NCI-H146 (cell line): ENCODE measurements around the gene CCDC195.
"Not testable (repeated sequence)": the region's sequence is repeated elsewhere in the genome, so short reads cannot be mapped to it uniquely, and the experiment has no call there.

Experiments
- DNase-seq: peaks from one replicate; lab custom pipeline; 2025; lab: John Stamatoyannopoulos, UW

CCDC195 gene

GRCh38 chr2:224690868-224691267 is 25.3 kb downstream of the CCDC195 start:
- no peak for DNase-seq

DNA sequence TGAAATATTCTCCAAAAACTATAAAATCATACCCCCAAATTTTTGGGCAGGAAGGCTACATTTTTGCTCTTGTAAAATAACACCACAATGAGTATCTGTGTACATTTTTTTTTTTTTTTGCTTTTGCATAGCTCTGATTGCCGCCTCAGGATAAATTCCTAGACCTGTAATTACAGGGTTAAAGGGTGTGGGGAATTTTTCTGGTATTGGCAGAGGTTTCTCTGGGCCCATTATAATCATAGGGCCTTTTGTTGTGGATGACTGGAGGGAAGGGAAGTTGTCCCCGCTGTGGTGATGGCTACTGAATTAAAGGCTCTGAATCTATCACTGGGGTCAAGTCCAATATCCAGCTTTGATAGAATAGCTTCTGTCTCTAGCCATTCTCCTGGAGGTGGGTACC is 26.6 kb downstream of the CCDC195 start:
- peak; percentile 34 for DNase-seq

DNA sequence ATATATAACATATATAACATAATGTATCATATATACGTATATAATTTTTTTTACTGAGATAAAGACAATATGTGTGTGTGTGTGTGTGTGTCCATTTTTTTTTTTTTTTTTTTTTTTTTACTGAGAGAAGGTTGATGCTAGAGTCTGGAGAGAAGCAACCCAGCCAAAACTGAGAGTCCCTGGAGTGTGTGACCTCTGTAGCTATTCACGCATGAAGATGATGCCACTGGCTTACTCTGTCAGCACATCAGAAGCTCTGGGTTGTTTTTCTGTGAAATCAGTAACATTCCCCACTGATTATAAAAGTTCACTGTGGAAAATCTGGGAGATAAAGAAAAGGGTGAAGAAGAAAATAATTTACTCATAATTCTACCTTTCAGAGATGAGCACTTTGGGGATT is 27.2 kb downstream of the CCDC195 start:
- DNase-seq = no peak

- no peak for DNase-seq
Measured at GRCh38 chr2:224687156-224687555, 29.0 kb downstream of the CCDC195 start.

GRCh38 chr2:224685121-224685520 is 31.0 kb downstream of the CCDC195 start:
- no peak for DNase-seq

DNA sequence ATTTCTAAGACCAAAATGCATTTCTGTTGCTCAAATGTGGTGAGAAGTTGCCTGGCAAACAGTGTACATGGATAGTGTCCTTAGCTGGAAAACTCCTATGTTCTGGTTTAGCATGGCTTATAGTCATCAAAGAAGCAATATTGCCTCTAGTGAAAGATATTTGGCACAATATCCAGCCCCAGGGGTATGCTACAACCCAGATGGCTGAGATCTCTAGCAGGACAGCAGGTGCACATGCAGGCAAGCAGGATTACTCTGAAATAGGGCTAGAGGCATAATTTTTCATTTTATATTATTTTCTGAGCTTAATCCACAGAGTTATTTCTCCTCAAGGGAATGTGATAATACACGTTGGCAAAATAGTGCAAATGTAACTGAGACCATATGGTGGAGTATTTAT is 34.0 kb downstream of the CCDC195 start:
- DNase-seq = no peak

GRCh38 chr2:224671731-224672130 is 44.4 kb downstream of the CCDC195 start:
- peak; percentile 9 for DNase-seq

- no peak for DNase-seq
Measured at GRCh38 chr2:224670203-224670602, 46.0 kb downstream of the CCDC195 start.

GRCh38 chr2:224669449-224669848 is 46.7 kb downstream of the CCDC195 start:
- no peak for DNase-seq

DNA sequence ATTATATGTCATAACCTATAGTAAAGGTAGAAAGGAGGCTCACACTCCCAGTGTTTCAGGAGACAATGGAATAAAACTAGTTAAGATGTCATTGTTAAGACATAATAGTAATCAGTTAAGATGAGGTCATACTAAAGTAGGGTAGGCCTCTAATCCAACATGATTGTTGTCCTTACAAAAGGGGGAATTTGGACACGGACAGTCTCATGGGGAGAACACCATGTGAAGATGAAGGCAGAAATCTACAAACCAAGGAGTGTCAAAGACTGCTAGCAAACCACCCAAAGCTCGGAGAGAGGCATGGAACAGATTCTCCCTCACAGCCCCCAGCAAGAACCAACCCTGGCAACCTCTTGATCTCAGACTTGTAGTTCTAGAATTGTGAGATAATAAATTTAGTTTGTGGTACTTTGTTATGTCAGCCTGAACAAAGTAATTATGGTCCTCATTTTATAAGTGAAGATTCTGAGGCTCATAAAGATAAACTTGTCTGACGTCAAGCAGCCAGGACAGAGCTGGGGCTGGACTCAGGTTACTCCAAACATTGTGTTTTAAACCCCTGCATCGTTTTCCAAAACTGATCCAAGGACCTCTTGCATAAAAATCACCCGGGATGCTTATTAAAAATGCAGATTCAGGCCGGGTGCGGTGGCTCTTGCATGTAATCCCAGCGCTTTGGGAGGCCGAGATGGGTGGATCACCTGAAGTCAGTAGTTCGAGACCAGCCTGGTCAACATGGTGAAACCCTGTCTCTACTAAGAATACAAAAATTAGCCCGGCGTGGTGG is 47.8 kb downstream of the CCDC195 start:
- peak; percentile 7 for DNase-seq

- peak; percentile 58 for DNase-seq
Measured at GRCh38 chr2:224666951-224667553, 49.1 kb downstream of the CCDC195 start.

DNA sequence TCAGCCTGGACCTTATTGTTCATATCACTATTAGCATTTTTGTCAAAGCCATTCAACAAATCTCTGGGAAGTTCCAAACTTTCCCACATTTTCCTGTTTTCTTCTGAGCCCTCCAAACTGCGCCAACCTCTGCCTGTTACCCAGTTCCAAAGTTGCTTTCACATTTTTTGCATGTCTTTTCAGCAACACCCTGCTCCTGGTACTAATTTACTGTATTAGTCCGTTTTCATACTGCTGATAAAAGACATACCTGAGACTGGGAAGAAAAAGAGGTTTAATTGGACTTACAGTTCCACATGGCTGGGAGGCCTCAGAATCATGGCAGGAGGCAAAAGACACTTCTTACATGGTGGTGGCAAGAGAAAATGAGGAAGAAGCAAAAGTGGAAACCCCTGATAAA is 52.8 kb downstream of the CCDC195 start:
- not testable (repeated sequence) for DNase-seq

GRCh38 chr2:224661708-224662107 is 54.5 kb downstream of the CCDC195 start:
- DNase-seq = not testable (repeated sequence)

GRCh38 chr2:224659714-224660113 is 56.5 kb downstream of the CCDC195 start:
- DNase-seq = no peak

DNA sequence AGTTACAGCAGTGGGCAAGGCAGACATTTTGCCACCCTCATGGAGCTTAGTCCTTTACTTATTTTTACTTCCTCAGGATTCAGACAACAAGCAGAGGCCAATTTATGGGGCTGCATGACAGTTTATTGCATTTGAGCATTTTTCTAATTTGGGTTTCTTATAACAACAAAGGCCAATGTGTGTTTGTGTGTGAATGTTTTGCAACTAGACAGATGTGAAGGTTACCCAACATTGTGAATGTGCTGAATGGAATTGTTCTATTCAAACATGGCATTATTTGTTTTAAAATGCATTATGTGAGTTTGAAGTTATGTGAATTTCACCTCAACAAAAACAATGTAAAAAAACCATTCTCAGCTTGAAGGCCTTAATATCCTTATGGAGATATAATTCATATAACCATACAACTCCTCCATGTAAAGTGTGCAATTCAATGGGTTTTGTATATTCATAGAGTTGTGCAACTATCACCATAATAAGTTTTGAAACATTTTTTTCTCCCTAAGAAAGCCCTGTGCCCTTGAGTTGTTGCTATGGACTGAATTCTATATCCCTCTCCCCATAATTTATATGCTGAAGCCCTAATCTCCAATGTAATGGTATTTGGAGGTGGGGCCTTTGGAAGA is 57.3 kb downstream of the CCDC195 start:
- no peak for DNase-seq

GRCh38 chr2:224657349-224657748 is 58.8 kb downstream of the CCDC195 start:
- DNase-seq = no peak

- DNase-seq = no peak
Measured at GRCh38 chr2:224655006-224655537, 61.1 kb downstream of the CCDC195 start.
